ENCODE results near the gene IL1R2. TPM values are rescaled to one million over a fixed set of nuclear protein-coding genes. Genes with fewer than 3 reads are reported as not detected.

Gene IL1R2
- total RNA-seq, 2 experiments from 2014 or later, result 1.1 TPM; not detected in 1

- CTCF ChIA-PET, result interaction anchor here (1.1 to 2.6 kb wide), 2 partner anchors 23 to 182 kb away, joined by 4 to 10 read pairs; no protein-coding TSS in a partner anchor
- H3K4me3 Mint-ChIP-seq, result no peak overlapping the region
- no peaks in the 10 kb centered on the region for H3K27me3 Mint-ChIP-seq
- H3K36me3 Mint-ChIP-seq (ENCODE audit: low read depth), result no peaks in the 10 kb centered on the region
- DNase-seq (no peak), ATAC-seq (no peak)
- no peak overlapping the region for H3K27ac Mint-ChIP-seq
- peaks cover 23% of the 10 kb centered on the region for H3K4me1 Mint-ChIP-seq (ENCODE audit: low read depth)
- POLR2A ChIA-PET, result no interaction called here
- TF ChIP-seq CTCF (IDR thresholded peaks at IDR 0.05), result no peak
- no peaks in the 10 kb centered on the region for H3K9me3 Mint-ChIP-seq
- intact Hi-C loops (cut with micrococcal nuclease), result no loop called here
Observed at GRCh38 chr2:102058293-102058833, 66.6 kb downstream of the IL1R2 start.

- no peak for ATAC-seq
- no peak for DNase-seq
- Mint-ChIP-seq H3K27ac (no peak overlapping the region), H3K4me1 (ENCODE audit: low read depth) (peaks cover 30% of the 10 kb centered on the region), H3K27me3 (no peaks in the 10 kb centered on the region), H3K9me3 (no peaks in the 10 kb centered on the region), H3K36me3 (ENCODE audit: low read depth) (no peaks in the 10 kb centered on the region), H3K4me3 (no peak overlapping the region)
- TF ChIP-seq CTCF (IDR thresholded peaks at IDR 0.05), result no peak
- CTCF ChIA-PET, result interaction anchor here (0.7 to 2.6 kb wide), 2 partner anchors 39 to 181 kb away, joined by 3 to 10 read pairs; no protein-coding TSS in a partner anchor
- intact Hi-C loops (cut with micrococcal nuclease), result no loop called here
- POLR2A ChIA-PET, result no interaction called here
Observed at GRCh38 chr2:102059151-102059550, 67.4 kb downstream of the IL1R2 start.

- no peak for ATAC-seq
- Mint-ChIP-seq H3K9me3 (no peaks in the 10 kb centered on the region), H3K27ac (no peak overlapping the region), H3K4me1 (ENCODE audit: low read depth) (peaks cover 37% of the 10 kb centered on the region), H3K27me3 (no peaks in the 10 kb centered on the region), H3K36me3 (ENCODE audit: low read depth) (no peaks in the 10 kb centered on the region), H3K4me3 (no peak overlapping the region)
- CTCF ChIA-PET, result interaction anchor here (0.7 to 1.4 kb wide), 2 partner anchors 23 to 40 kb away, joined by 3 read pairs; no protein-coding TSS in a partner anchor
- TF ChIP-seq CTCF (IDR thresholded peaks at IDR 0.05), result no peak
- POLR2A ChIA-PET, result no interaction called here
- intact Hi-C loops (cut with micrococcal nuclease), result no loop called here
- no peak for DNase-seq
Observed at GRCh38 chr2:102060047-102060446, 68.3 kb downstream of the IL1R2 start.

GRCh38 chr2:102060792-102061191 is 69.0 kb downstream of the IL1R2 start:
- intact Hi-C loops (cut with micrococcal nuclease), result no loop called here
- Mint-ChIP-seq H3K9me3 (no peaks in the 10 kb centered on the region), H3K27me3 (no peaks in the 10 kb centered on the region), H3K36me3 (ENCODE audit: low read depth) (no peaks in the 10 kb centered on the region), H3K4me3 (no peak overlapping the region), H3K4me1 (ENCODE audit: low read depth) (peaks cover 36% of the 10 kb centered on the region), H3K27ac (no peak overlapping the region)
- CTCF ChIA-PET, result interaction anchor here (1.4 to 2.5 kb wide), 3 partner anchors 23 to 179 kb away, joined by 3 to 22 read pairs (median 5); no protein-coding TSS in a partner anchor
- ATAC-seq, result no peak
- POLR2A ChIA-PET, result interaction anchor here (4.8 kb wide), 1 partner anchor 22 kb away, joined by 25 read pairs; no protein-coding TSS in a partner anchor
- no peak for TF ChIP-seq CTCF (IDR thresholded peaks at IDR 0.05)
- no peak for DNase-seq

- POLR2A ChIA-PET, result interaction anchor here (1.7 to 4.8 kb wide), 2 partner anchors 21 to 76 kb away, joined by 10 to 25 read pairs; no protein-coding TSS in a partner anchor
- H3K9me3 Mint-ChIP-seq, result no peaks in the 10 kb centered on the region
- no peaks in the 10 kb centered on the region for H3K27me3 Mint-ChIP-seq
- no peak overlapping the region for H3K27ac Mint-ChIP-seq
- CTCF ChIA-PET, result interaction anchor here (0.6 to 2.5 kb wide), 8 partner anchors 10 to 241 kb away, joined by 3 to 22 read pairs (median 4); no protein-coding TSS in a partner anchor
- peaks cover 36% of the 10 kb centered on the region for H3K4me1 Mint-ChIP-seq (ENCODE audit: low read depth)
- ATAC-seq (no peak), DNase-seq (no peak)
- intact Hi-C loops (cut with micrococcal nuclease), result no loop called here
- TF ChIP-seq CTCF (IDR thresholded peaks at IDR 0.05), result no peak
- H3K4me3 Mint-ChIP-seq, result no peak overlapping the region
- no peaks in the 10 kb centered on the region for H3K36me3 Mint-ChIP-seq (ENCODE audit: low read depth)
Observed at GRCh38 chr2:102061286-102061699, 69.5 kb downstream of the IL1R2 start.
